Activated naive CD4-positive, alpha-beta T cell (primary cell): ENCODE data around the gene POLR3H.

ENCODE experiments used
- DNase-seq, 4 experiments: peaks; one replicate each; lab custom pipeline; 2025; lab: John Stamatoyannopoulos, UW

POLR3H gene

DNA sequence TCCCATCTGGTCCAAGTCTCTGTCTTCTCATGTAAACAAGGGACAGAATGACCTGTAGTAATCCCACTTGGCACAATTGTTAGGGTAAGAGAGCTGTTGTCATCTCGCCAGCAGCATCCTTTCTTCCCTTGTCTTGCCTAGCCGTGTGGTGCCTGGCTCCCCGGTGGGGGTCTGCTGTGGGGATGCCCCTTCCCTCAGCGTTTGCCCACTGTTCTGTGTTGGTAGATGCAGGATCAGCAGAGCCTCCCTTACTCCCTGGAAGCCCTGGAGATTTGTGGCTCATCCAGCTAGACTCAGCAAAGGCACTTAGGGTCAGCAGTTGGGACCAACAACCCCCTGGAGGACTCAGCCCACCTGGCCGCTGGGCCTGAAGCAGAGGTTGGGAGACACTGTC is 62.3 kb downstream of the POLR3H start:
- no peak for DNase-seq

DNA sequence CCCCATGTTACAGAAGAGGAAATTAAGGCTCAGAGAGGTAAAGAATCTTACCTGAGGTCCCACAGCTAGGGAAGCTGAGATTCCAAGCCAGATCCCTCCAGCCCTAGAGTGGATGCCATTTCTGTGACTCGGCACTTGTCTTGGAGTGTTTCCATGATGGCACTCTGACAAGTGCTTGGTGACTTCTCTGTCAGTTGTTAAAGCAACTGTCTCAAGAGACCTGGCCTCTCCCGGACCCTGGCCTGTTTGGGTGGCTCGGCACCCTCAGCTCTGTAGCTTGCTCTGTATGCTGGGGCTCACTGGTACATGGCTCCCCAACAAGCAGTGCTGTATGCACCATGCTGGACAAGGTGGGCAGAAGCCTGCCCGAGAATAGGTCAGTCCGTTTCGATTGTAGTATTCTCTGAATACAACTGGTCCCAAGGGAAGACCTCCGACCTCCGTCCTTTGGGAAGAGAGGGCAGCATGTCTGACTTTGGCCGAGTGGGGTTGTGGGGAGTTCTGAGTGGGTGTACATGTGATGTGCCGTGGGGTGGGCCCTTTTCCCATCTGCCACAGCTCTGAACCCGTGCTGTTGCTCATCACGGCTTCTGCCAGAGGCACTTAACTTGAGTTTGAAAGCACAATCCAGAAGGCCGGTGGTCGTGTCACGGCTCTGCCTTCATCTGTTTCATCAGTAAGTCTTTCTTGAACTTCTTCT is 63.0 kb downstream of the POLR3H start:
- no peak for DNase-seq

DNA sequence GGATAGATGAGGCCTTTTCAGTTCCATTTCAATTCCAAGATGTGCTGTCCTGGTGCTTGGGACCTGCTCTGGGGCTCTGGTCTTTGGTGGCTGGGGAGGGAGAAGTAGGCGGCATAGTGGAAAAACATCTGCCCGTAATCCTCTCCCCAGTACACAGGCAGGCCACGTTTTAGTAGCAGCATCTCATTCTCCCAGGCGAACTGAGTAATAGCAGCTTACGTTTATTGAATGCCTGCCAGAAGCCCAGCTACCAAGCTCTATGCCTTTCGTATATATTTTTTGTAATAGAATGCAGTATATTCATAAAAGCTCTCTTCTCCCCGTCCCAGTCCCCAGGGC is 63.9 kb downstream of the POLR3H start:
- DNase-seq, result no peak

DNA sequence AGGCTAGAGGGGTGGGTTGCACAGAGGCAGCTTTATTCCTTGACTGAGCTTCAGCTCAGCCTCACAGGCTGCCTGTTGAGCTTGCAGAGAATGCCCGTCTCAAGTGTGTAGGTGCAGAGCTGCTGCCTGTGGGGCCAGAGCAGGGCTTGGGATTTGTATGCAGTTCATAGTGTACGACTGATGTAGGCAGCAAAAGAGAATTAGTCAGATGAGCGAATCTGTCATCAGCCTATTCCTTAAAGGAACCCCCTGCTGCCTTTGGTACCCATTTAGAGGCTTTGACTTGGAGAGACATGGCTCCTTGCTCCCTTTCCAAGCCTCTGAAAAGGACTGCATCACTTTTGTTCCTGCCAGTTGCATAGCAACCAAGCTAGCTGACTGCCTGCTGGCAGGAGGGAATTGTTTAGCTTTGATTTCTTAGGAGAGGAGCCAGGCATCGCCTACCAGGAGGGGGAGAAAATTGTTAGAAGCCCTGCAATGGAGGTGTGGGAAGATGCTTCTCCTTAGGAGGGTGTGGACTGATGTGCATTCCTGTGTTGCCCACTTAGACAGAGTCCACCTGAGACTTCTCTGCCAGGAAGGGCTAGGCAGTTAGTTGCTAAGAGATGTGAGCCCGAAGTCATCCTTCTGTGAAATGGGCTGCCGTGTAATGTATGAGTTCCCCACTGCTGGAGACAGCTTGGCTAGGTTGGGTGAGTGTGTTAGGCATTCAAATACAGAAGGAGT is 64.4 kb downstream of the POLR3H start:
- DNase-seq, result no peak

DNA sequence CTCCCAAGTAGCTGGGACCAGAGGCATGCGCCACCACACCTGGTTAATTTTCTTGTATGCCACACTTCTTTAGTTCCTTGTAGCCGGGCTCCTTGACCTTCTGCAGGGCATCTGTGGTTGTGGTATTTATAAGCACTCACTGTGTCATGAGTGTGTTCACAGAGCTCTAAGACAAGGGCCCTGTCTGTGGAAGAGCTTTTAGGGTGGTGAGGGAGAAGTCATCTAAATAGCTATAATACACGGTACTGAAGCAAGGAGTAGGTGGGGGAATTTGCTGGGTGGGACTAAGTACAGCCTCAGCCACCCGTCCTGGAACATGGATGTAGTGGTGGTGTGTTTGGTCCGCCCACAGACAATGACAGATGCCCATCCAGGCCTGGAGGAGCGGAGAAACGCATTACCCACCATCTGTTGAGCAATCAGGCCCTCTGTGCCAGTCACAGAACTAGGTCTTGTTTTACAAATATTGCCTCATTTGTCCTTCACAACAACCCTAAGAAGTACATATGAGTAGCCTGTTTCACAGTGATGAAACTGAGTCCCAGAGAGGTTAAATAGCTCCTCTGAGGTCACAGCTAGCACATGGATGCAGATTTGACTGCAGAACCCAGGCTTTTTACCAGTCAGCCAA is 65.3 kb downstream of the POLR3H start:
- DNase-seq, result no peak

DNA sequence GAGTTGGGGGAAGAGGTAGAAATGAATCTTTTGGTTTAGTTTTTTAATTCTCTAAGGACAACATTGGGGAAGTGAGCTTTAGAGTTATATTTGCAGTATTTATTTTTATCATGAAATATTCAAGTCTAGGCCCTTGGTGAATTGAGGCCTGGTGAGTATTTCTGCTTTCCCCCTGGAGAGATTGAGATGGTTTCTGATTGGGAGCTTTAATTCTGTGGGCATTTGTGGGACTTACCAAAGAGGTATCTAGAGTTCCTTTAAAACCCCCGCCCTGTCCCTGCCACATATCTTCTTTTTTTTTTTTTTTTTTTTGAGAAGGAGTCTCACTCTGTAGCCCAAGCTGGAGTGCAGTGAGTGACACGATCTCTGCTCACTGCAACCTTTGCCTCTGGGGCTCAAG is 65.8 kb downstream of the POLR3H start:
- DNase-seq, result no peak
